PC-3 (cell line): ENCODE measurements around the gene BAZ2B.

Experiments used
- EZH2 ChIP-seq: fragments of 300-600 bp; sonication (generic); IDR thresholded peaks from one replicate; pipeline ENCODE4 v1.6.1; 2017; ENCODE audit warnings: antibody characterized with exemption, mild to moderate bottlenecking, low read length; ENCODE audit not compliant: unreplicated experiment
- EZH2phosphoT487 ChIP-seq: fragments of 300-600 bp; sonication (generic); IDR thresholded peaks from 2 replicates; pipeline ENCODE4 v1.6.1; 2018; ENCODE audit warnings: mild to moderate bottlenecking, antibody characterized with exemption, low read length, borderline replicate concordance
- TF ChIP-seq, protein P1 (sequence below): fragments of 300-600 bp; sonication (generic); conservative IDR thresholded peaks from 2 replicates; pipeline ENCODE4 v1.5.1; 2017; ENCODE audit warnings: antibody characterized with exemption, low read depth, mild to moderate bottlenecking, low read length

DNA sequence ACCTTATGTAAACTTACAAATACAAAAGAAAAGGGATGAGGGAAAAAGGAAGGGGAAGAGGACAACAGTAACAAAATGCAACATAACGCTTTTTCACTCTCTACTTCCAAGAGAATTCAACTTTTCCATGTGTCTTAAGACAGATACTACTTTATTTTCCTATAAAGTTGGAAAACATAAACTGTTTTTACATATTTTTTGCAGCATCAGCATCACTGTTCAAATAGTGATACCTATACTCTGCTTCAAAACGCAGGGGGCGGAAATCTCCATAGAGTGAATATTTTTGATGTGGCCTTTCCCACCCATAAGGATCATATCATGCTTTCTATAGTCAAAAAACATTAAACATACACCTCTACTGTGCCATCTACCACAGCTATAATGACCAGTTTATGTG is 77.5 kb downstream of the BAZ2B start:
- TF ChIP-seq EZH2 (no peak), EZH2phosphoT487 (no peak)
- TF ChIP-seq, protein P1, sequence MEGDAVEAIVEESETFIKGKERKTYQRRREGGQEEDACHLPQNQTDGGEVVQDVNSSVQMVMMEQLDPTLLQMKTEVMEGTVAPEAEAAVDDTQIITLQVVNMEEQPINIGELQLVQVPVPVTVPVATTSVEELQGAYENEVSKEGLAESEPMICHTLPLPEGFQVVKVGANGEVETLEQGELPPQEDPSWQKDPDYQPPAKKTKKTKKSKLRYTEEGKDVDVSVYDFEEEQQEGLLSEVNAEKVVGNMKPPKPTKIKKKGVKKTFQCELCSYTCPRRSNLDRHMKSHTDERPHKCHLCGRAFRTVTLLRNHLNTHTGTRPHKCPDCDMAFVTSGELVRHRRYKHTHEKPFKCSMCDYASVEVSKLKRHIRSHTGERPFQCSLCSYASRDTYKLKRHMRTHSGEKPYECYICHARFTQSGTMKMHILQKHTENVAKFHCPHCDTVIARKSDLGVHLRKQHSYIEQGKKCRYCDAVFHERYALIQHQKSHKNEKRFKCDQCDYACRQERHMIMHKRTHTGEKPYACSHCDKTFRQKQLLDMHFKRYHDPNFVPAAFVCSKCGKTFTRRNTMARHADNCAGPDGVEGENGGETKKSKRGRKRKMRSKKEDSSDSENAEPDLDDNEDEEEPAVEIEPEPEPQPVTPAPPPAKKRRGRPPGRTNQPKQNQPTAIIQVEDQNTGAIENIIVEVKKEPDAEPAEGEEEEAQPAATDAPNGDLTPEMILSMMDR = no peak
